Measurements from ENCODE around the gene TDRD15. TPM values are rescaled to one million over a fixed set of nuclear protein-coding genes. Genes with fewer than 3 reads are reported as not detected.
"Not testable (repeated sequence)": the region's sequence is repeated elsewhere in the genome, so short reads cannot be mapped to it uniquely, and the experiment has no call there.

Gene TDRD15
- total RNA-seq, 1 donor from 2014 or later, result not detected

DNA sequence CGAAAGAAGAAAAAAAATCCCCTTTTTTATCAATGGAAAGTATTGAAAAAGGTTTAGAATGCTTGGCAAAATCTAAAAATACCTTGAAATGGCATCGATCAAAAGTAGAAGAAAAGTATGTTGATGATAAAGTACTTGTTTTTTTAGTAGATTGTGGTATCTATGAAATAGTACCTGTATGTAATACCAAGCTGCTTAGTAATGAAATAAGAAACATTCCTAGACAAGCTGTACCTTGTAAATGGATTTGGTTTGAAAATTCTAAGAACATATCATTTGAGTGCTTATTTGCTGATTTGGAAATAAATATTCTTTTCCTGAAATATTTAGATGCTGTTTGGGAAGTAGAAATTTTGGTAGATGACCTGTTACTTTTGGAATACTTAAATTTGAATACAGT is 18.4 kb downstream of the TDRD15 start:
- no peak for DNase-seq (ENCODE audit: extremely low read depth, low read depth, low spot score)

DNA sequence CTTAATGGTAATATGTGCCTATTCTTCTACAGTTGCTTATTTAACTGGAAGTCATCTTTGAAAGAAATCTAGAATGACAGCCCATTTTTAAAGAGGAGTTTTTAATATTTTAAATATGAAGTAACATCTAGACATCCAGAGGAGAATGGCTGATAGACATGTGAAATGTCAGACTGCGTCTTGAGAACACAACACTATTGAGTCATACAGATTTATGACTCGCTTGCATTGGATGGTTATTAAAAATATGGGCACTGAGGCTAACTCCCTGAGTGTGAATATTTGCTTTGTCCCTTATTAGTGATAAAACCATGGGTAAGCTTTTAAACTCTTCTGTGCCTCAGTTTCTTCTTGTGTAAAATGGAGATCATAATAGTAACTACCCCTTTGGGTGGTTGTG is 22.9 kb downstream of the TDRD15 start:
- DNase-seq (ENCODE audit: extremely low read depth, low read depth, low spot score), result no peak

DNA sequence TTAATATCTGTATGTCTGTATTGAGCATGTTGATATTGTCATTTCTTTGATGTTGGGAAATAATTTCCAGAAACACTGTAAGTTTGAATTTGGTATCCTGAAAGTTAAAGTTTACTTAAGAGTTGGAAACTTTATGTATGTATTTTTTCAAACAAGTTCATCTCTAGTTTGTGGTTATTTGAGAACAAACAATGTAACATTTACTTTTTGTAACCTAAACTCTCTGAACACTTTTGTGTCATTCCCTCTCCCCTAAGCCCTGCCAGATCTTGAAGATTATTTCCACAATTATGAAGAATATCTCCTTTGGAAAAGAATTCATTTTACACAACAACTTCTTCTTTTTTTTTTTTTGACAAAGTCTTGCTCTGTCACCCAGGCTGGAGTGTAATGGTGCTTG is 24.9 kb downstream of the TDRD15 start:
- no peak for DNase-seq (ENCODE audit: extremely low read depth, low read depth, low spot score)

DNA sequence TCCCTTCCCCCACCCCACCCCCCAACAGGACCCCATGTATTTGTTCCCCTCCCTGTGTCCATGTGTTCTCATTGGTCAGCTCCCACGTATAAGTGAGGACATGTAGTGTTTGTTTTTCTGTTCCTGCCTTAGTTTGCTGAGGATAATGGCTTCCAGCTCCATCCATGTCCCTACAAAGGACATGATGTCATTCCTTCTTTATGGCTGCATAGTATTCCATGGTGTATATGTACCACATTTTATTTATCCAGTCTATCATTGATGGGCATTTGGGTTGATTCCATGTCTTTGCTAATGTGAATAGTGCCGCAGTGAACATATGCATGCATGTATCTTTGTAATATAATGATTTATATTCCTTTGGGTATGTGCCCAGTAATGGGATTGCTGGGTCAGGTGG is 27.5 kb downstream of the TDRD15 start:
- DNase-seq (ENCODE audit: extremely low read depth, low read depth, low spot score), result not testable (repeated sequence)

DNA sequence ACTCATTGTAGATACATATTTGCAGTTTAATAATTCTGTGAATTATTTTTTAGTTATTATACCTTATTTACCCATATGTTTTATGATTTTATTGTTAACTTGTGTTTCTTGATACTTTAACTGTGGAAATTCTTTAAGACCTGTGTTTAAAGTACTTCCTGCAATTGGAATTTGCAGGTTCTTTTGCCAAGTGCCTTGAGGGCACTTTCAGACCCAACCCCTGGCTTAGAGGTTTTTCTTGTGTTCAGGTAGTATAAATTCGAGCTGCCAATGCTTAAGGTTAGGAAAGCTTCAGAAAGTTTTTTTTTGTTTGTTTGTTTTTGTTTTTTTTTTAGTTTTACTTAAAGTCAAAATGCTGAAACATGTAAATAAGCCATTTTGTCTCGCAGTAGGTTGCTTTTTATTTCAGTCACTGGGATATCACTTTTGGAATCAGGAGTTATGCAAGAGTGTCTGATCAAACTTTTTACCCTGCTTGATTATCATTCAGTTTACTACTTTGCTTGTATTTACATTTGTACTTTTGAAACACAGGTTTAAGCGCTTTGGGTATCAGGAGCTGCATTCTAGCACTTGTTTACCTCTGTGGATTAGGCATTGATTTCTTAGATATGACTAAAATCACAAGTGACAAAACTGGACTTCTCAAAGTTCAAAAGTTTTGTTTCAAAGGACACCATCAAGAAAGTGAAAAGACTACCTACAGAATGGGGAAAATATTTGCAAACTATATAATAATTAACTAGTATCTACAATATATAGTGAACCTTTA is 31.8 kb downstream of the TDRD15 start:
- DNase-seq (ENCODE audit: extremely low read depth, low read depth, low spot score), result no peak

DNA sequence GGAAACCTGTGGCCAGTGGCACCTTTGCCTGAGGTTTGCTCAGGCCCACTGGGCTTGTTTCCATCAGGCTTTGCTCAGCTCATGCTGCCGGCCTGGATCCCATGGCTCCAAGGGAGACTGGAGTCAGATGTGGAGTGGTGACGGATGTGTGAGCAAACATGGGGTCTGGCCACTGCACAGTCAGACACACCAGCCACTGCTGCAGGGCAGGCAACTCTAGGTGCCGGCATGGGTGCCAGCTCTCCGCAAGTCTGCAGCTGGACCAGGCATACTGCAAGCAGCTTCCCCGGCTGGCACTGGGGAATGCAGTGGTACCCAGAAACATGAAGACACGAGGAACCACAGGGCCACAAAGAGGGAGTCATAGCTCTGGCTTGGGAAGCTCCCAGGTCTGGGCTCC is 37.4 kb downstream of the TDRD15 start:
- DNase-seq (ENCODE audit: extremely low read depth, low read depth, low spot score), result no peak

DNA sequence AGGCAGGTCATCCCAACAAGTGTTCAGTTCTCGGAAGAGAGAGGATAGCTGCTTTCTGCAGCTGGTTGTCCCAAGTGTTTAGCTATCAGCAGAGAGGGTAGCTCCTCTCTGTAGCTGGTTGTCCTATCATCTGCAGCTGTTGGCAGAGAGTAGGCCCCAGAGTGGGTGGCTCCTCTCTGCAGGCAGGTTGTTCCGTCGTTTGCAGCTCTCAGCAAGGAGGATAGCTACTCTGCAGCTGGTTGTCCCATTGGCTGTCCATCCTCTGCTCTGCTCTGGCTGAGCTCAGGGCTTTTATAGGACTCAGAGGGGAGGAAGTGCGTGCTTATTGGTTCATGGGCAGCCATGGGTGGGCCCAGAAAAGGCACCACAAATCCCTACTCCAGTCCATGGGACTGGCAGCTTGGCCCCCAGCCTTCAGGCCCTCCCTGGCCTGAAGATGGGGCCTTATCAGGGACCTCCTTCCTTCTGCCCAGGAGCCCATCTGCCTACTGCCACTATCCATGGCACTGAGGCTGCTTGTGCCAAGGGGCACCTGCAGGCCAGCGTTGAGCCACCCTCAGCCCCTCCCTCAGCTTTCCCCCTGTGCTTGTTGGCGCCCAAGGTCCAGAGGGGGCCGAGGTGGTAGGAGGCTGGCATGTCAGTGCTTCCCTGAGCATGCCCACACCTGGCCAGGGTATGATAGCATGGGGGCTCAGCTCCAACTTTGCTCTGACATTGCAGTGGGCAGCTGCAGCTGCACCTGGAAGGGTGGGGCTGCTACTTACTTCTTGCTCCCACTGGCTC is 38.3 kb downstream of the TDRD15 start:
- no peak for DNase-seq (ENCODE audit: extremely low read depth, low read depth, low spot score)

DNA sequence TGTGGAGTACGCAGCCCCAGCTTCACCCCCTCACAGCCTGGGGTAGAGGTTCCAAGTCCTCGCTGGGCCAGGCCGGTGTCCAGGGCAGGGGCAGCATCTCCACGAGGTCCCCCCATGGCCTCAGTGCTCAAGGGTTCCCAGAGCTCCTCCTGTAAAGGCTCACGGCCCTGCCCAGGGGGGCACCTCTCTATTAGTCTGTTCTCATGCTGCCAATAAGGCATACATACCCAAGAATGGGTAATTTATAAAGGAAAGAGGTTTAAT is 38.8 kb downstream of the TDRD15 start:
- DNase-seq (ENCODE audit: extremely low read depth, low read depth, low spot score), result no peak

DNA sequence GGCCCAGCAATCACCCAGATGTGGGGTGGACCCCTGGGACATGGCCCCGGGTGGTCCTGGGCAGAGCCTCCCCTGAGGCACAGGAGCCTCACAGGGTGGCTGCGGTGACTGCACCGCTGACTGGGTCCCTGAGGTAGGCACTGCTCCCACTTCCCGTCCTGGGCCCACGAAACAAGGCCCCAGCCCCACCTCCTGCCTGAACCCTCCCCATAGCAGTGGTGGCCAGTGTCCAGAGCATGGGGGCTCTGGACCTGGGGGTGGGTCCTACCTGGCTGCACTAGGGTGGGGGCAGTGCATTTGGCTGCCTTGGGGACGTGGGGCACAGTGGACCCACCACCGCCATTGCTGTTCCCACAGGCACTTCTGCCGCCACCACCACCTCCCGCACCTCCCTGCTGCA is 39.4 kb downstream of the TDRD15 start:
- DNase-seq (ENCODE audit: extremely low read depth, low read depth, low spot score), result no peak

DNA sequence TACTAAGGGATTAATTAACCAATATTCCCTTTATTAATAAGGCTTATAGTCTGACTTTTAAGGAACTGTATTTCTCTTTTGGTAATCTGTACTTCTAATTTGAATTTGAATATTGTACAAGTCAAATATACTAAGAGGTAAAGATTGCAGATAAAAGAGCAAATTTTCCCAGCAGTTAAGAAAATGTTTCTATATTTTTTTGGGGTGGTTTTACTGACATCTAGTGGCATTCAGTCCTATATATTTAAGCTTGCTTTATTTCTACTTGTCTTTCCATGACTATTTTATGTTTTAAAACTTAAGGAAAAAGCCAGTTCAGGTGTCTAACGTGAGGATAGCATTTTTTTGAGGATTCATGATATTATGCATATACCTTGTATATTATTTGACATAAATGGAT is 41.6 kb downstream of the TDRD15 start:
- DNase-seq (ENCODE audit: extremely low read depth, low read depth, low spot score), result no peak

DNA sequence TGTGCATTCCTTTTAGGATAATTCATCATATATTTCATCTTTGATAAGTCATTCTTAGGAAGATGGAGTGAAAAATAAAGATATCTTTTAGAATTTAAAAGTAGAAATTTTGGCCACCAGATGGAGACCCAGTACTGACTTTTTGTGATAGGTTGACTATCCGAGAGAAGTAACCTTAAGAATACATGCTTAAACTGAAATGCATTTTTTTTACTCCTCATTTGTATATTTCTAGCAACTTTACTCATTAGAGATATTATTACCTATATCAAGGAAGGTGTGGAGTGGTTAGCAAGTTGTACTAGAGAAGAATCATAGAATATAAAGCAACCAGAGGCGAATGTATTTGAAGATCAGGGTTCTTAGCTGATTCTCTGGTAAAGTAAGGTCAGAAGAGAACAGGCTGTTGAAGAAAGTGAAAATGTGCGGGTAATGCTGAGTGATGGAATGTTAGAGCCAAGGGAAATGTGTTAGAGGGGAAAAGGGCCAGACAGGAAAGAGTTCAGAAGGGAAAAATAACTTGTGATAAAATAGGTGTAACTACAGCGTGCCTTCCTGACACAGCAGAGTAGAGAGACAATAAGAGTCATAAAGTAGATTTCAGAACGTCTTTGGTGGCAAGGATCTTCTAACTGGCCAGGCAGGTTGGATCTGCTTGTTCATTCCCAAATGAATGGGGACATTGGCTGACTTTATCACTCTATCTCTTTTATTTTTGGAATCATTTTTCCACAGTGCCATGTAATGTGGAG is 52.3 kb downstream of the TDRD15 start:
- no peak for DNase-seq (ENCODE audit: extremely low read depth, low read depth, low spot score)

DNA sequence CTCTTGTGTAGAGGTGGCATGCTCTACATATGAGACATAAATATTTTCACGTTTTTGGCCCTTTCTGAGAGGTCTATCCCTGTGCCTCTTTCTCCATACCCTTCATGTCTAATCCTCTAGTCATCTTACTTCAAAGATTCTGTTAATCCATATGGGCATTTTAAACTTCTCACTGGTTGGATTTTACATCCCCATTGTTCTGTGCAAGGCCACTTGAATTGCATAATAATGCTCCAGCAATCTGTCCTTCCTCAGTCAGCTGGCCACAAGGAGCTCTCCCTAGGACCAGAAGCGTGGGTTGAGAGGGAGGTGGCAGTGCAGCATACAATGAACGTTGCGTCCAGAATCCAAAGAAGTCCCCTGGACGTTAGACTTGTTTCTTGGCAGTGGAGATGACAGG is 58.2 kb downstream of the TDRD15 start:
- no peak for DNase-seq (ENCODE audit: extremely low read depth, low read depth, low spot score)

DNA sequence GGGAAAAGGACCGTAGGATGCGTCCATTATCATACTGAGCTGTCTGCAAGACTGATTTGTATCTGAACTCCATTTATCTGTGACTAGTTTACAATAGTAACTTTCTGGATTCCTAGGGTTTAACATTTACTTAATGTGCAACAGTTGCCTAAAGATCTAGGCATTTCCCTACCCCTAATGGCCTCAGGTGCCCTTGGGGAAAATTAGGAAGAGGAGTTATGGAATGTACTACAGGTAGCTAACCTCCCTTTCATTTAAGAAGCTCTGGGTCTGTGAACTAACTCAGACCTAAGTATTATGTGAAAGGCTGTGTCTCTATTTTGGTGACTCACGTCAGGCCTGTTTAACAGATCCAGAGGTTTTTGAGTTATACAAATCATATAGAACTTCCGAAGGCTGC is 59.5 kb downstream of the TDRD15 start:
- no peak for DNase-seq (ENCODE audit: extremely low read depth, low read depth, low spot score)

DNA sequence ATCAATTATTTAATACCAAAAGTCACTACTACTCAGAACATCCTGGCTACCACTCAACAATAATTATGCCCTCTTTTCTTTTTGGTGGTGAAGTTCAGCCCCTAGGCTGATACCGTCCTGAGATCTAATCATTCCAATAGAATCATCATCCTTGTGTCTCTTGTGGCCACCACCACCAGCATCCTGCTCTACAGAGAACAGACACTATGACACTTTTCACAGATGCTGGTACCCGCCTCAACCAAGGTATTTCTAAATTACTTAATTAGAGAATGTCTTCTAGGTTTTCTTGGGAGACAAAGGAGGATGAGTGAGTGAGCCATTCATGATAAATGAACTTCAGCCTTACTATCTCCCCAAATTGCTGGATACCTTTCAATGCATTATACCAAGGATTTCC is 60.0 kb downstream of the TDRD15 start:
- DNase-seq (ENCODE audit: extremely low read depth, low read depth, low spot score), result no peak

DNA sequence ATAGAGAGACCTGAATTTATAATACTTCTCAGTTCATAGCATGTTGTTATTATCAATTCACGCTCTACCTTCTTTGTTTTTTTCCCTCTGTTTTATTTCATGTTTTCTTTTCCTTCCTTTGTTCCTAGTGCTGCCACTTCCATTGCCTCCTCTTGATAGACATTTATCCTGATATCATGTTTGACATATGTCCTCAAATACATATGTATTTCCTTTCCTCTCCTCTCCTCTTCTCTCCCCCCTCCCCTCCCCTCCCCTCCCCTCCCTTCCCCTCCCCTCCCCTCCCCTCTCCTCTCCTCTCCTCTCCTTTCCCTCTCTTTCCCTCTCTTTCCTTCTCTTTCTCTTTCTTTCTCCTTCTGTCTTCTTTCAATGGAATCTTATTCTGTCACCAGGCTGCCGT is 67.8 kb downstream of the TDRD15 start:
- no peak for DNase-seq (ENCODE audit: extremely low read depth, low read depth, low spot score)

Other genes starting within 250 kb of the TDRD15 start
- 0.10 and 0.18 TPM in 2 replicates for gene APOB, start 79.9 kb upstream of the TDRD15 start, total RNA-seq

All from glomerular endothelial cell (primary cell).